ENCODE measurements around the gene FIBCD1.

Gene FIBCD1

DNA sequence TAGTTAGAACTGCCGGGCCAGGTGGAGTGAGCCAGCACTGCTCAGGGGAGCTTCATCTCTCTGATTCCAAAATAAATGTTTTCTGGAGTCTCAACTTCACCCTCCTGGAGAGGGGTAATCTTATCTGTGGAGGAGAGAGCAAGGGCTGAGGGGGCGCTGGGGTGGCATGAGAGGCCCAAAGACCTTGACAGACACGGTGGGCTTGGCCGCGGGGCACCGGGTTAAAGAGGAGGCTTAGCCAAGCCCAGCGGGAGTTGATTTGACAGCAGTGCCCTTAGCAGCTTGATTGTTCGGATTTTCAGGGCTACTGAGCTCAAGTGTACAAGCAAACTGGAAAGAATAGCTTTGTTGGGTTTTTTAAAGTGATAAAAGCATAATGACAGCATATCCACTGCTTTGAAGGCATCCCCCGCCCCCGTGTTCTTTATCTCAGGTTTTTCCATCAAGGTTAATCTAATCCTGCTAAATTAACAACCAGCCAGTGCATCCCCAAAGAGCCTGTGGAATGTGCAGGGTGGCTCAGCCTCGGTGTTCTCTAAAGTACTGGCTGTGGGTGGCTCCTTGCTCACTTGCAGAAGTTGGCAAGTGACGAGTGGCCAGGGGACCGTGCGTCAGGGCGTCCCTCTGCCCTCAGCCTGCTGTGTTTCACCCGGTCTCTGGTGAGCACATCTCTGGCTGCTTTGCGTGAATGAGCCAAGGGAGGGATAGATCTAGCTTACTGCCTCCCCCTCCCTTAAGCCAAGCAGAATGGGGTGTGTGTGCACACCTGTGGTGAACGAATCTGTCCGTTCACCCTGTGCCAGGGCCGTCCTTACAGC lies 48.0 kb downstream of the FIBCD1 start:
- no peak overlapping the region for H3K4me3 ChIP-seq (ENCODE audit: low read depth, low read length)
- no peak for DNase-seq (ENCODE audit: low read depth)

DNA sequence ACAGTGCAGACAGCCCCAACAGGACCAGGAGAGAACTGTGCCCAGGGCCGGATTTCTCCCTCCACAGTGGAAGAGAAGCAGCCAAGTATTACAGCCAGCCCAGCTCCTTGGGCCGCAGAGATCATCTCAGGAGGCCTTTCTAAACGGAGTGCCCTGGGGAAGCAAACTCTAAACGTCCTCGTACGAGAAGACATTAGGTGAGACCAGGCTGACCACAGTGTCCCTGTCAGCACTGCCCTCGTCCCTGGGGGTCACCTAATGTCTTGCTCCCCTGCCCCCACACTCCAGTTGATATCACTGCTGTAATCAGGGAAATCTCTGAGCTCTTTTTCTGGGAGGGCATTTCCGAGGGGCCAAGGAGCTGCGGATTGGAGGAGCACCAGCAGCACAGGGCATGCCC lies 48.9 kb downstream of the FIBCD1 start:
- no peak overlapping the region for H3K4me3 ChIP-seq (ENCODE audit: low read depth, low read length)
- no peak for DNase-seq (ENCODE audit: low read depth)

DNA sequence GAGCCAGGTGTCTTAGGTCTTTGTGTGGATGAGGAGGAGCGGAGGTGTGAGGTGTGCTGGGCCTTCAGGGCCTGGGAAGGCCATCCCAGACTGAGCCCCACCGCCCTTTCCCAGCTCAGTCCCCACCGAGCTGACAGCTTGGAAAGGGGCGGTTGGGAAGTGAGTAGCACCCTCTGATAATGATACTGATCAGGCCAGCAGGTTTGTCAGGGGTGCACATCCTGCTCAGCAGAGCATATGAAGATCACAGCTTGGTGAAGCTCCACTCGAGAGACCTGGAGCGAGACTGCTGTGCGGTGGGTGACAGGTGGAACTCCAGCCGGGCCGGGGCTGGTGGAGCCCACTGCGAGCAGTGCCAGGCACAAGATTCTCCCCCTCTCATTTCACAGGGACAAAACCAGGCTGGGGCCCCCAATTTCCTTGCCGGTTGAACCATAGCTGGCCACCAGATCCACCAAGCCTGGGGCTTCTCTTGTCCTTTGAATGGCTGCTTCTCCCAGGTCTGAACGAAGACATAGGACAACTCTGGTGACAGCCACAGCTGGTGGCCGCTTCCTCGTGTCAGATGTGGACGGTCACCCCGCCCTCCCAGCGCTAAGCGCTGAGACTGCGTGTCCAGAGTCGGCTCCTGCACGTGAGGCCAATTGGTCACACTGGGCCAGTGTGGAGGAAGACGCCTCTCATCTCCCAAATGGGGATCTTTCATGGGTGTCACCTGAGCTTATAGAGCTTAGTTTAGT lies 50.7 kb downstream of the FIBCD1 start:
- DNase-seq (ENCODE audit: low read depth): no peak
- H3K4me3 ChIP-seq (ENCODE audit: low read depth, low read length): no peak overlapping the region

DNA sequence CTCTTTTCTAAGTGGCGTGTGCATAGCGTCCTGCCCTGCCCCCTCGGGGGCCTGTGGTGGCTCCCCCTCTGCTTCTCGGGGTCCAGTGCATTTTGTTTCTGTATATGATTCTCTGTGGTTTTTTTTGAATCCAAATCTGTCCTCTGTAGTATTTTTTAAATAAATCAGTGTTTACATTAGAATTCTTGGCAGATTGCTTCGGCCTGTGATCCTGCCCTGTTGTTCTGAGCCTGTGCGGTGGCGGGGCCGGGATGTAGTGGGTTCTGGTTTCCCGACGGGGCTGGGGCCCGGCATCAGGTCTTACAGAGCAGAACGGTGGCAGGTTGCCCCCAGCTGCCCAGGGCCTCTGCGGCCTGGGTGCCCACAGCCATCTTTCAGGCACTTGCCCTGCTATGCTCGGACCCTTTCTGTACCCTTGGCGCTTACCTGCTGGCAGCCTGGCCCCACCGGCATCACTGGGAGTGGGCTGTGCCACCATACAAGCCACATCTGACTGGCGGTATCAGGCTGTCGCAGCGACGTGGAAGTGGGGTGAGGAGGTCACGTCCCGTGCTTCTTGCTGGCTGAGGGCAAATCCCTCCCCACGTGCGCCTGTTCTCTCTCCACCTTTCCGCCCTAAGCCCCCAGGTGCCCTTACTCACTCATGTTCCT lies 51.4 kb downstream of the FIBCD1 start:
- no peak overlapping the region for H3K4me3 ChIP-seq (ENCODE audit: low read depth, low read length)
- DNase-seq (ENCODE audit: low read depth): no peak

DNA sequence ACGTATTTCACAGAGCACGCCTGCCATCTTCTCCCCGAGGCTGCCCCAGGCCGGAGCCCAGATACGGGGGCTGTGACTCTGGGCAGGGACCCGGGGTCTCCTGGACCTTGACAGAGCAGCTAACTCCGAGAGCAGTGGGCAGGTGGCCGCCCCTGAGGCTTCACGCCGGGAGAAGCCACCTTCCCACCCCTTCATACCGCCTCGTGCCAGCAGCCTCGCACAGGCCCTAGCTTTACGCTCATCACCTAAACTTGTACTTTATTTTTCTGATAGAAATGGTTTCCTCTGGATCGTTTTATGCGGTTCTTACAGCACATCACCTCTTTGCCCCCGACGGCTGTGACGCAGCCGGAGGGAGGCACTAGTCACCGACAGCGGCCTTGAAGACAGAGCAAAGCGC lies 52.1 kb downstream of the FIBCD1 start:
- DNase-seq (ENCODE audit: low read depth): no peak
- H3K4me3 ChIP-seq (ENCODE audit: low read depth, low read length): no peak overlapping the region

- no peak for DNase-seq (ENCODE audit: low read depth)
Measured at GRCh38 chr9:130885484-130886375, 53.3 kb downstream of the FIBCD1 start.

DNA sequence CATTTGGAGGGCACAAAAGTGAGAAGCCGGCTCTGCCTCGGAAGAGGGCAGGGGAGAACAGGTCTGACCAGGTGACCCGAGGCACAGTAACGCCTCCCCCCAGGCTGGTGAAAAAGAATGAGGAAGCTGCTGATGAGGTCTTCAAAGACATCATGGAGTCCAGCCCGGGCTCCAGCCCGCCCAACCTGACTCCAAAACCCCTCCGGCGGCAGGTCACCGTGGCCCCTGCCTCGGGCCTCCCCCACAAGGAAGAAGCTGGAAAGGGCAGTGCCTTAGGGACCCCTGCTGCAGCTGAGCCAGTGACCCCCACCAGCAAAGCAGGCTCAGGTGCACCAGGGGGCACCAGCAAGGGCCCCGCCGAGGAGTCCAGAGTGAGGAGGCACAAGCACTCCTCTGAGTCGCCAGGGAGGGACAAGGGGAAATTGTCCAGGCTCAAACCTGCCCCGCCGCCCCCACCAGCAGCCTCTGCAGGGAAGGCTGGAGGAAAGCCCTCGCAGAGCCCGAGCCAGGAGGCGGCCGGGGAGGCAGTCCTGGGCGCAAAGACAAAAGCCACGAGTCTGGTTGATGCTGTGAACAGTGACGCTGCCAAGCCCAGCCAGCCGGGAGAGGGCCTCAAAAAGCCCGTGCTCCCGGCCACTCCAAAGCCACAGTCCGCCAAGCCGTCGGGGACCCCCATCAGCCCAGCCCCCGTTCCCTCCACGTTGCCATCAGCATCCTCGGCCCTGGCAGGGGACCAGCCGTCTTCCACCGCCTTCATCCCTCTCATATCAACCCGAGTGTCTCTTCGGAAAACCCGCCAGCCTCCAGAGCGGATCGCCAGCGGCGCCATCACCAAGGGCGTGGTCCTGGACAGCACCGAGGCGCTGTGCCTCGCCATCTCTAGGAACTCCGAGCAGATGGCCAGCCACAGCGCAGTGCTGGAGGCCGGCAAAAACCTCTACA lies 54.2 kb downstream of the FIBCD1 start:
- no peak for DNase-seq (ENCODE audit: low read depth)
- no peak overlapping the region for H3K4me3 ChIP-seq (ENCODE audit: low read depth, low read length)

More at GRCh38 chr9:130885484-130886375, 53.3 kb downstream of the FIBCD1 start:
- no peak overlapping the region for H3K4me3 ChIP-seq (ENCODE audit: low read depth, low read length)

DNA sequence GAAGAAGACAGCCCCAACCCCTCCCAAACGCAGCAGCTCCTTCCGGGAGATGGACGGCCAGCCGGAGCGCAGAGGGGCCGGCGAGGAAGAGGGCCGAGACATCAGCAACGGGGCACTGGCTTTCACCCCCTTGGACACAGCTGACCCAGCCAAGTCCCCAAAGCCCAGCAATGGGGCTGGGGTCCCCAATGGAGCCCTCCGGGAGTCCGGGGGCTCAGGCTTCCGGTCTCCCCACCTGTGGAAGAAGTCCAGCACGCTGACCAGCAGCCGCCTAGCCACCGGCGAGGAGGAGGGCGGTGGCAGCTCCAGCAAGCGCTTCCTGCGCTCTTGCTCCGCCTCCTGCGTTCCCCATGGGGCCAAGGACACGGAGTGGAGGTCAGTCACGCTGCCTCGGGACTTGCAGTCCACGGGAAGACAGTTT lies 54.9 kb downstream of the FIBCD1 start:
- DNase-seq (ENCODE audit: low read depth): no peak
- no peak overlapping the region for H3K4me3 ChIP-seq (ENCODE audit: low read depth, low read length)

- no peak for DNase-seq (ENCODE audit: low read depth)
- no peak overlapping the region for H3K4me3 ChIP-seq (ENCODE audit: low read depth, low read length)
Measured at GRCh38 chr9:130883479-130883878, 55.6 kb downstream of the FIBCD1 start.

DNA sequence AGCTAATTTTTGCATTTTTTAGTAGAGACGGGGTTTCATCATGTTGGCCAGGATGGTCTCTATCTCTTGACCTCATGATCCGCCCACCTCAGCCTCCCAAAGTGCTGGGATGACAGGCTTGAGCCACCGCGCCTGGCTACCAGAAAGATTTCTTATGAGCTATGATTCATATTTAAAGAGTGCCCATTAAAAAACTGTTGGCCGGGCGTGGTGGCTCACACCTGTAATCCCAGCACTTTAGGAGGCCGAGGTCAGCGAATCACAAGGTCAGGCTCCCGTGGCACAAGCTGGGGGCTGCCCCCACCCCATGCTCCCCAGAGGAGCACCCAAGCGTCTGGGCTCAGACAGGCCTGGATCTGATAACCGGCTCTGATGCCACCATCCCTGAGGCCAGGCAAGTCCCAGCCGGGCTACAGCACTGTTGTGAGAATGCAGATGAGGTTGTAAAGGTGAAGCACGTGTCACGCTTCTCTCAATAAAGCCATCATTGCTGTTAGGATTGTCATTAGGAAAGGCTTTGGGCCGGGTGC lies 56.3 kb downstream of the FIBCD1 start:
- H3K4me3 ChIP-seq (ENCODE audit: low read depth, low read length): no peak overlapping the region
- no peak for DNase-seq (ENCODE audit: low read depth)

- no peak overlapping the region for H3K4me3 ChIP-seq (ENCODE audit: low read depth, low read length)
- no peak for DNase-seq (ENCODE audit: low read depth)
Measured at GRCh38 chr9:130881516-130881915, 57.5 kb downstream of the FIBCD1 start.

GRCh38 chr9:130880599-130881220 lies 58.3 kb downstream of the FIBCD1 start:
- no peak for DNase-seq (ENCODE audit: low read depth)
- H3K4me3 ChIP-seq (ENCODE audit: low read depth, low read length): no peak overlapping the region

GRCh38 chr9:130879863-130880411 lies 59.1 kb downstream of the FIBCD1 start:
- no peak overlapping the region for H3K4me3 ChIP-seq (ENCODE audit: low read depth, low read length)
- DNase-seq (ENCODE audit: low read depth): no peak

DNA sequence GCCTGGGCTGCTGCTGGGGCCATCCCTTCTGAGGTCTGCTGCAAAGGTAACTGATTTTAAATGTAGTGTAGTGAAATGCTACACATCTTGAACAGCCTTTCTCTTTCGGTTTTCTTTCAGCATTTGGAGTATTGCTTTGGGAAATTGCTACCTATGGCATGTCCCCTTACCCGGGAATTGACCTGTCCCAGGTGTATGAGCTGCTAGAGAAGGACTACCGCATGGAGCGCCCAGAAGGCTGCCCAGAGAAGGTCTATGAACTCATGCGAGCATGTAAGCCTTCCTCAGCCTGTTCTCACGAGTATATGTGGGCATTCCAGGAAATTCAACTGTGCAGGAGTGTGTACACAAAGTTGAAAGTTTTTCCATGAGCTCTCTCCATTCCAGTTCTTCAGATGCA lies 60.8 kb downstream of the FIBCD1 start:
- no peak overlapping the region for H3K4me3 ChIP-seq (ENCODE audit: low read depth, low read length)

DNA sequence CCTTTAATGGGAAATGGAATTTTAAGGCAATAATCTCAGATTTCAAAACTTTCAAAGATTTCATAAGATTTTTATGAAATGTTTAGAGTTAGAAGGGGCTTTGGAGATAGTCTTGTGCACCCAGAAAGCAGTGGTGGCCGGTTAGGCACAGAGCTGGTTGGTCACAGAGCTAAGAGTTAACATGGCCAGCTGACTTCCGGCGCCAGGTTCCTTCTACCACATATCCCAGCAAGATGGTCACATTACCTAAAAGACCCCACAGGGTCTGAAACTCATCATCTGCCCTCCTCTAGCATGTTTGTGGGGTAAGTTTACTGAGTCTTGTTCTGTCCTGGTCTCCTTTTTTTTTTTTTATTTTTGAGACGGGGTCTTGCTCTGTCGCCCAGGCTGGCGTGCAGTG lies 61.7 kb downstream of the FIBCD1 start:
- DNase-seq (ENCODE audit: low read depth): no peak
- H3K4me3 ChIP-seq (ENCODE audit: low read depth, low read length): no peak overlapping the region

More for the DNA sequence above, 60.8 kb downstream of the FIBCD1 start:
- no peak for DNase-seq (ENCODE audit: low read depth)

GRCh38 chr9:130874783-130875182 lies 64.3 kb downstream of the FIBCD1 start:
- H3K4me3 ChIP-seq (ENCODE audit: low read depth, low read length): no peak overlapping the region
- no peak for DNase-seq (ENCODE audit: low read depth)

DNA sequence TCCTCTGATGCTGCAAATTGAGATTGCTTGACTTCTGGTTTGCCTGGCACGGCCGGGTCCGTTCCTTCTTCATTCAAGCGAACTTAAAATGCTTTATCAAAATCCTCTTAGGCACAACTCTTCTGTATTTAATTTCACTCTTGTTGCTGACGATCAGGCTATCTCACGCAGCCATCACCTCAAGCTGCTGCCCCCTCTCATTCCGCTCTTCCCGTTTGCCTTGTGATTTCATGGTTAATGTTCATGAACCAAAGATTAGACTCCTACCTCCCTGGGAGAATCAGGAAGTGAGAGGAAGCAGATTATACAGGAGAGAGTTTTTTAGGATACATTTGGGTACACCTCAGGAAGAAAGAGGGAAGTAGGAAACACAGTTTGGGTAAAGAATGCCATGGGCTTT lies 65.1 kb downstream of the FIBCD1 start:
- no peak overlapping the region for H3K4me3 ChIP-seq (ENCODE audit: low read depth, low read length)
- DNase-seq (ENCODE audit: low read depth): no peak

All from skeletal muscle cell (primary cell).